Measurements from ENCODE around the gene LRCH1. TPM values are rescaled to one million over a fixed set of nuclear protein-coding genes. Genes with fewer than 3 reads are reported as not detected.
A peak's percentile ranks its signal among the peaks of the same experiment; 100 is the strongest.

Gene LRCH1
- total RNA-seq, 1 donor, result 6.9 TPM

- Histone ChIP-seq H3K9me3 (ENCODE audit: low read depth, low read length) (no peaks in the 10 kb centered on the region), H3K4me1 (ENCODE audit: insufficient read depth, low read length) (peaks cover 15% of the 10 kb centered on the region), H3K27me3 (ENCODE audit: insufficient read depth, low read length) (no peaks in the 10 kb centered on the region), H2AFZ (ENCODE audit: low read length) (no peak overlapping the region), H4K20me1 (ENCODE audit: insufficient read depth, low read length) (peaks cover under 1% of the 10 kb centered on the region), H3K4me3 (ENCODE audit: insufficient read depth, low read length) (no peak overlapping the region), H3K36me3 (ENCODE audit: insufficient read depth, low read length) (no peaks in the 10 kb centered on the region), H3K79me2 (ENCODE audit: insufficient read depth, low read length) (peaks cover 54% of the 10 kb centered on the region), H3K4me2 (ENCODE audit: insufficient read depth, low read length) (no peak overlapping the region), H3K27ac (ENCODE audit: low read depth, low read length) (no peak overlapping the region)
- no peak for TF ChIP-seq CTCF (IDR thresholded peaks at IDR 0.05; ENCODE audit: extremely low read depth, low read depth, low read length)
- DNase-seq (ENCODE audit: insufficient read length, low spot score, missing footprints), result no peak
Observed at GRCh38 chr13:46675016-46675415, 122.0 kb downstream of the LRCH1 start.

- Histone ChIP-seq H3K27ac (ENCODE audit: low read depth, low read length) (no peak overlapping the region), H3K27me3 (ENCODE audit: insufficient read depth, low read length) (no peaks in the 10 kb centered on the region), H3K9me3 (ENCODE audit: low read depth, low read length) (no peaks in the 10 kb centered on the region), H4K20me1 (ENCODE audit: insufficient read depth, low read length) (peaks cover 4% of the 10 kb centered on the region), H3K36me3 (ENCODE audit: insufficient read depth, low read length) (no peaks in the 10 kb centered on the region), H3K4me2 (ENCODE audit: insufficient read depth, low read length) (no peak overlapping the region), H3K79me2 (ENCODE audit: insufficient read depth, low read length) (peaks cover 57% of the 10 kb centered on the region), H3K4me1 (ENCODE audit: insufficient read depth, low read length) (peaks cover 19% of the 10 kb centered on the region), H3K4me3 (ENCODE audit: insufficient read depth, low read length) (no peak overlapping the region), H2AFZ (ENCODE audit: low read length) (no peak overlapping the region)
- TF ChIP-seq CTCF (IDR thresholded peaks at IDR 0.05; ENCODE audit: extremely low read depth, low read depth, low read length), result no peak
- DNase-seq (ENCODE audit: insufficient read length, low spot score, missing footprints), result peak; percentile 18
Observed at GRCh38 chr13:46676378-46676725, 123.4 kb downstream of the LRCH1 start.

GRCh38 chr13:46679369-46680120 lies 126.6 kb downstream of the LRCH1 start:
- H3K4me2 ChIP-seq (ENCODE audit: insufficient read depth, low read length), result peak overlapping the region; percentile 99
- no peaks in the 10 kb centered on the region for H3K27me3 ChIP-seq (ENCODE audit: insufficient read depth, low read length)
- H3K4me1 ChIP-seq (ENCODE audit: insufficient read depth, low read length), result peaks cover 25% of the 10 kb centered on the region
- peaks cover 46% of the 10 kb centered on the region for H3K79me2 ChIP-seq (ENCODE audit: insufficient read depth, low read length)
- H3K27ac ChIP-seq (ENCODE audit: low read depth, low read length), result peak overlapping the region; percentile 75
- DNase-seq (ENCODE audit: insufficient read length, low spot score, missing footprints), result peak; percentile 88
- no peaks in the 10 kb centered on the region for H3K36me3 ChIP-seq (ENCODE audit: insufficient read depth, low read length)
- peak overlapping the region; percentile 68 for H3K4me3 ChIP-seq (ENCODE audit: insufficient read depth, low read length)
- no peaks in the 10 kb centered on the region for H3K9me3 ChIP-seq (ENCODE audit: low read depth, low read length)
- peak overlapping the region; percentile 89 for H2AFZ ChIP-seq (ENCODE audit: low read length)
- TF ChIP-seq CTCF (IDR thresholded peaks at IDR 0.05; ENCODE audit: extremely low read depth, low read depth, low read length), result peak; percentile 22
- peaks cover 4% of the 10 kb centered on the region for H4K20me1 ChIP-seq (ENCODE audit: insufficient read depth, low read length)

- Histone ChIP-seq H3K27ac (ENCODE audit: low read depth, low read length) (no peak overlapping the region), H3K4me1 (ENCODE audit: insufficient read depth, low read length) (peaks cover 29% of the 10 kb centered on the region), H2AFZ (ENCODE audit: low read length) (no peak overlapping the region), H3K36me3 (ENCODE audit: insufficient read depth, low read length) (no peaks in the 10 kb centered on the region), H3K79me2 (ENCODE audit: insufficient read depth, low read length) (peaks cover 27% of the 10 kb centered on the region), H3K9me3 (ENCODE audit: low read depth, low read length) (no peaks in the 10 kb centered on the region), H3K4me3 (ENCODE audit: insufficient read depth, low read length) (no peak overlapping the region), H3K27me3 (ENCODE audit: insufficient read depth, low read length) (no peaks in the 10 kb centered on the region), H4K20me1 (ENCODE audit: insufficient read depth, low read length) (peaks cover 4% of the 10 kb centered on the region), H3K4me2 (ENCODE audit: insufficient read depth, low read length) (no peak overlapping the region)
- peak; percentile 53 for DNase-seq (ENCODE audit: insufficient read length, low spot score, missing footprints)
- TF ChIP-seq CTCF (IDR thresholded peaks at IDR 0.05; ENCODE audit: extremely low read depth, low read depth, low read length), result no peak
Observed at GRCh38 chr13:46682015-46682414, 129.0 kb downstream of the LRCH1 start.
